NK-92 treated with Interleukin-12 subunit alpha and Interleukin-12 subunit beta, amount 100 ng/mL, for 24 hours (cell line): ENCODE measurements around the gene INTS1.

ENCODE experiments used
- DNase-seq: peaks from one replicate; lab custom pipeline; 2025; lab: John Stamatoyannopoulos, UW

The INTS1 gene

GRCh38 chr7:1489336-1489735 lies 14.9 kb downstream of the INTS1 start:
- no peak for DNase-seq

DNA sequence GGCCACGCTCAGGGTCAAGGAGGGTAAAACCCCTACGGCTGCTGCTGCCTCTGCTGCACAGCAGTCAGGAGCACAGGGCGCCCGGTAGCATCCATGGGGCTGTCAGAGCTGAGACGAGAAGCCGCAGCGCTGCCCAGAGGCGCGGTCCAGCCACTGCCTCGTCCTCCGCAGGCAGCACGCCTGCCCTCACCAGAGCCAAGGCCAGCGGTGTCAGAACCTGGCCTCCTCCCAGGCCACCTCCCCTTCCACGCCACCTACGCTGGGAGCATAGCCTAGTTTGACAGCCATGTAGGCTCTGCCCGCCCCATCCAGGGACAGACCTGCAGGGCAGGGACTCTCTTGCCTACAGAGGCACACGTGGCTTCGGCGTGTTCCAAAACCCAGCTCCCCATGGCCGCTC lies 16.2 kb downstream of the INTS1 start:
- no peak for DNase-seq

GRCh38 chr7:1487466-1487865 lies 16.7 kb downstream of the INTS1 start:
- DNase-seq = no peak

- DNase-seq = no peak
Measured at GRCh38 chr7:1486571-1486970, 17.6 kb downstream of the INTS1 start.

- DNase-seq = no peak
Measured at GRCh38 chr7:1485156-1485555, 19.0 kb downstream of the INTS1 start.

- no peak for DNase-seq
Measured at GRCh38 chr7:1484569-1484968, 19.6 kb downstream of the INTS1 start.

- no peak for DNase-seq
Measured at GRCh38 chr7:1483536-1484505, 20.4 kb downstream of the INTS1 start.

DNA sequence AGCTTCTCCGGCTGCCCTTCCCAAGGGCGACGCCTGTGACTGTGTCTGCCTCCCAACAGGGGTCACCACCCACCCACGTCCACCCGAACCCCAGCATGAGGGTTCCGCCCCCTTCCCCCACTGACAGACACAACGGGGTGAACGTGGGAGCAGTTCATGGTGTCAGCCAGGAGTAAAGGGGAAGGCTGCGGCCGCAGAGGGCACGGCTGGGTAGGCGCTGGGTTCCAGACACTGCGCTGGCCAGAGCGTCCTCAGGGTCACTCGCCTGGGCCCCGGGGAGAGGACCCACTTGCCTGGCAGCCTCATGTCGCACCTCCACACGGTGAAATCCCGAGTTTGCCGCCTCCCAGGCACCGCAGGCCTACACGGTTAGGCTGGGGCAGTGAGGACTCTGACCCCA lies 21.1 kb downstream of the INTS1 start:
- DNase-seq = no peak

GRCh38 chr7:1481300-1481699 lies 22.9 kb downstream of the INTS1 start:
- no peak for DNase-seq

DNA sequence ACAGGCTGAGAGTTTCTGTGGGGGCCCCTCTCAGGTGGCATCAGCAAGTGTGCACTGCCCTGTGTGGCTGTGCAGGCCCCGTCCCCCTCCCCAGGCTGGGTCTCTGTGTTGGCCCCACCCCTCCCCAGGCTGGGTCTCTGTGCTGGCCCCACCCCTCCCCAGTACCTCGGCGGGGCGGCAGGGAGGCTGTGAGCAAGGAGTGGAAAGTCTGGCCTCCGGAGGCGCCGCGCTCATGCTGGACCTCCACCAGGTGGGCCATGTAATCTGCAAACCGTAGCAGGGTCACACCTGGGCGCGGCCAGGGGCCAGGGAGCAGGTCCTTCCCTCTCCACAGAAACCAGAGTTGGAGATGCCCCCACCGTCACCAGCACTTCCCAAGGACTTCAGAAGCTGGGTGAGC lies 23.5 kb downstream of the INTS1 start:
- DNase-seq = no peak

- no peak for DNase-seq
Measured at GRCh38 chr7:1479287-1479686, 24.9 kb downstream of the INTS1 start.

DNA sequence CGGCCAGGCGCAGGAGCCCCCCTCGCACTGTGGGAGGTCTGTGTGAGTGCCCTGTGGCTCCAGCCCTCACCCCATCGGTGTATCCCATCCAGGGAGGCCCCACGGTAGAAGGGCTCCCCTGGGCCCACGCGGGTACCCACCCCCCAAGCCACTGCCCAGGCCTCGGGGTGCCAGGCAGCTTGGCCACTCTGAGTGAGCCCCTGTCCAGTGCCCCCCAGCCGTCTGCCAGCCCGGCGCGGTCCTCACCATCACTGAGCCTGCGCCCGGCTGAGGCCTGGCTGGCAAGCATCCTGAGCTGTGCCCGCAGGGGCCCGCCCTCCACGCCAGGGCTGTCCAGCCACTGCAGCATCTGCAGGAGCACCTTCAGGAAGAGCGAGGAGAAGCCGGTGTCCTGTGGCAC lies 25.7 kb downstream of the INTS1 start:
- DNase-seq = no peak

- no peak for DNase-seq
Measured at GRCh38 chr7:1476859-1477258, 27.3 kb downstream of the INTS1 start.

DNA sequence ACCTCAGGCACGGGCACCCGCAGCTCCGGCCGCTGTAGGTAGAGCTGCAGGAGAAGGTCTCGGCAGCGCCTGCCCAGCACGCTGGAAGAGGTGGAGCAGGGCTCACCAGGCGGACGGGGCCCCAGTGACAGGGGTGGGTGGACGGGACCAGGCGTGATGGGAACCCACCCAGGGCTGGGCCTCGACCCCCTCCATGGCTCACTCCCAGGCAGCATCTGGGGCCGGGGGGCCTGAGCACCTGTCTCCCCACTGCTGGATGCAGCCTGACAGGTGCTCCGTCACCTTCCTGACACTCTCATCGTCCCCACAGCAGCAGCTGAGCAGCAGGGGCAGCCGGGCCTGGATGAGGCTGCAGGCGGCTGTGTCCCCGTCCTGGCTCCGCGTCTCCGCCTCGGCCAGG lies 28.2 kb downstream of the INTS1 start:
- no peak for DNase-seq

- DNase-seq = no peak
Measured at GRCh38 chr7:1475393-1475792, 28.8 kb downstream of the INTS1 start.

GRCh38 chr7:1474736-1475135 lies 29.5 kb downstream of the INTS1 start:
- DNase-seq = no peak

GRCh38 chr7:1473864-1474512 lies 30.2 kb downstream of the INTS1 start:
- DNase-seq = no peak

DNA sequence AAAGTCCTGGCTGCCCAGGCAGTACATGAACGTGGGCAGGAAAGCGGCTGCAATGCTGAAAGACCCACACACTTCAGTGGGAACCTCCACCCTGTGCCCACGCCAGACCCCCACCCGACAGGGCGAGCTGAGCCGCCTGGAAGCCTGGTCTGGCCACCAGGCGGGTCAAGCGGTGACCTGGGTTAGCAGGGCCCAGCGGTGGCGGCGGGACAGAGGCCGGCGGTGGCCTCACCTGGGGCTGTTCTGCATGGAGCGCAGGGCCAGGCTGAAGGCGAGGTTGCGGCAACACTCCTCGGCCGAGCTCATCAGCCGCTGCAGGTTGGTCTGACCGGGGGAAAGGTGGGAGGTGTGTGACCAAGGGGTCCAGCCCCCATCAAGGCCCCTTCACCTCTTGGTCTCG lies 33.3 kb downstream of the INTS1 start:
- DNase-seq = no peak

DNA sequence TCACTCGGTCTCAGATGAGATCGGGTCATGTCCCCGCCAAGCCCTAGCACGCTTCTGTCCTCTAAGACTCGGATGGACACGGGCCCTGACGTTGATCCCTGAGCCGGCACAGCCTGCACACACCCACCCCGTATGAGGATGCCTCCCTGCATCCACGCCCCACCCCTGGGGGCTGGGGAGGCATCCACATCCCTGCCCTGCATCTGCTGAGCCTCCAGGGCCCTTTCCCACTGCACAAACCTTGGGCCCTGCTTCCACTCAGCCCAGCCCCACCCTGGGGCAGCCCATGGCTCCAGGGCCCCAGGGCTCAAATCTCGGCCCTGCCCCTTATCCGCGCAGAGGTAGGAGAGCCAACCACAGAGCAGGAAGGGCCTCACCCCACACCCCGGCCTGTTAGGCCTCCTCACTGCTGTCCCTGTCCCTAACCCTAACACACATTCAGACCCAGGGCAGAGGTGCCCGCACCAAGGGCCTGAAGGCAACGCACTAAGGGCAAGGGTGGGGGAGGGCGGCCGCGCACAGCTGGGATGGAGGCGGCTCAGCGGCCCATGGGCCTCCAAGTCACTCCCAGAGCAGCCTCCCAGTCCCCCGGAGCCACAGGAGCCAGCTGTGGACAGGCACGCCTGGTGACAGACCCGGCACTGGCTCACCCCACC lies 35.4 kb downstream of the INTS1 start:
- no peak for DNase-seq

GRCh38 chr7:1468203-1468602 lies 36.0 kb downstream of the INTS1 start:
- DNase-seq = no peak

GRCh38 chr7:1466524-1467271 lies 37.5 kb downstream of the INTS1 start:
- DNase-seq = no peak

DNA sequence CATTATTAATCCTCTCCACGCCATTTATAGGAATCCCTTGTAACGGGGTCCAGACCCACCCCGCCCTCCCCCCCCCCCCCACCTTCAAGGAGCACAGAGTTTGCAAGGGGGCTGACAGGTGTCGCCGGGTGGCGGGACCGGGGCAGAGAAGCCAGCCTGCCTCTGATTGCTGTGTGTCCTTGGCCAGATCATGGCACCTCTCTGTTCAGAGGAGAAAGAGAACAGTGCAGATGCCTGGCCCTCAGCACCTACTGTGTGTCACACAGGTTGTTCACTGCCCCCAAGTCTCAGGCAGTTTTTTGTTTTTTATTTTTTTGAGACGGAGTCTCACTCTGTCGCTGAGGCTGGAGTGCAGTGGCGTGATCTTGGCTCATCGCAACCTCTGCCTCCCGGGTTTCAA lies 39.5 kb downstream of the INTS1 start:
- no peak for DNase-seq
